HG02642 (cell line): ENCODE data around the gene BTRC.
"Not testable (repeated sequence)": the region's sequence is repeated elsewhere in the genome, so short reads cannot be mapped to it uniquely, and the experiment has no call there.

Source experiments
- ATAC-seq: cut with Tn5 transposase; IDR thresholded peaks from one replicate; pipeline ENCODE4 v1.9.1; 2021; ENCODE audit warnings: mild to moderate bottlenecking; ENCODE audit not compliant: unreplicated experiment, poor library complexity

Gene BTRC

DNA sequence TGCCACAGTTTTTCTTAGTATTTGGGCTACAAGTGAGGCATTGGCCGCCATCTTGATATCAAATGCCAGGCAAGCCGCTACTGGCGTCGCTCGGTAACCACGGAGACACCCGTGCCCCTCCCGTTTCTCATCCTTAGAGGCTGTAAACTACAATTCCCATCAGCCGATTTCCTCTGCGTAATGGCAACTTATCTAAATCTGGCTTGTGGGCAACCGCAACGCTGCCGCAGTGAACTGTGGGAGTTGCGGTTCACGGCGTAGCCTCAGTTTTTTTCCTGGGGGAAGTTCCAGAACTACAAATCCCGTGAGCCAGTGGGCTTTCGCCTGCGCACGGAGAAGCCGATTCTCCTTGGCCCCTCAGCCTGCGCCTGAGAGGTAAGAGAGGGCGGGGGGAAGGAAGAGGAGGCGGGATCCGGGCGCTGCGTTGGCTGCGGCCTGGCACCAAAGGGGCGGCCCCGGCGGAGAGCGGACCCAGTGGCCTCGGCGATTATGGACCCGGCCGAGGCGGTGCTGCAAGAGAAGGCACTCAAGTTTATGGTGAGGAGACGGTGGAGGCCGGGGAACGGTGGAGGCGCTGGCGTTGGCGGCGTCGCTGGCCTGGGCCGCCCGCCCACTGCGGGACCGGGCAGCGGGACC lies at the start of gene BTRC:
BTRC (plus strand) TSS at position 474 of the 636 bp plus-strand sequence; CDS start at position 490, 16 bp downstream.
- peak; percentile 94 for ATAC-seq

DNA sequence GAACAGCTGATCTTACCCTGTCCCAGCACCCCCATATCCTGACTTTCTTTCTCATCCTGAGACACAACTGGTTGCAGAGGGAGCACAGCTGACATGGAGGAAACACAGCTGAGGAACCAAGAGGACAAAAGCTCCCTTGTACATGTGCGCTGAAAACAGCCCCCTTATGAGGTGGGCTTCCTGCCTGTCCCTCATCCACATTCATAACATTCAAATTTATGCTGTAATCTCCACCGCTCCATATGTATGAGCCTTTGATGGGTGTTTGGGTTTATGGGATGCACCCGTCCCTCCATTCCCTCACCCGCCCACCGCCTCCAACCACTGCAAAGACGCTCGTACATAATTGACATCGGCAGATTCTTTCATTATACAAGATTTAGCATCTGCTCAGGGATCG lies 49.6 kb upstream of the BTRC start:
- no peak for ATAC-seq

DNA sequence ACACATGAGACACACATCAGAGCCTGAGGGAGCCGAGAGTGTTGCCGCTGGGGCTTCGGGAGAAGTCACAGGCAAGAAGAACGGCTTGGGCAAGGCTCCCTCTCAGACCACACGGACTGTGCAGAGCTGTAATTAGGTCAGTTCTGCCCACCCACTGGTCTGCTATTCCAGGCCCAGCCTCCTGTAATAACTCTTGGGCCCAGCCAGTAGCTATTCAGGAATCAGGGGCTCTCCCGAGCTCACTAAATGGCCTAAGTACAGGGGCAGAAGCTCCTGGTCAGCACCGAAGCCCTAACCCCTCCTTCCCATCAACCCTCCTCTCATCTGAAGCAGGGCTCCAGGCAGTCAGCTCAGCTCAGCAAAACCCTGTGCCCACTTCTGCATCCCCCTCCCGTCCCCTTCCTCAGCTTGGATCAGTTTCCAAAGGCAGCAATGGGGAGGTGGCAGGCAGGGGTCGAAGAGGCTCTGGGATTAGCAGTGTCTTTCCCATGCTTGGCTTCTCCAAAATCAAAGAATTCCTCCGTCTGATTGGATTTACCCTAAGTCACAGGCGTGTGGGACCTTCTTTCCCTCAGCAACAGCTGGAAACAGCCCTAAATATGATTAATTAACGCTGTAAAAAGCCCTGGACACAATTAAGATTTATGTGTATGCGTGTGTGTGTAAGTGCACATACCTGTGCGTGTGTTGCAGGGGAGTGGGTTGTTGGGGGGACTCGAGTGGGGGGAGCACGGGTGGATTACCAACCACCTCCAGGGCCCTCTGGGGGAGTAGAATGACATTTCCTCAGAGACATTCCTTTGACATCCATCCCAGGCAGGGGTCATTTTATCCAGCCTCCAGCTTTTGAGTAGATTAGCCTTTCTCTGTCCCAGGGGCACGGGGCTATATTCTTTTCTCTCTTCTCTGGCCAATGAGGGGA lies 48.4 kb upstream of the BTRC start:
- ATAC-seq: no peak

DNA sequence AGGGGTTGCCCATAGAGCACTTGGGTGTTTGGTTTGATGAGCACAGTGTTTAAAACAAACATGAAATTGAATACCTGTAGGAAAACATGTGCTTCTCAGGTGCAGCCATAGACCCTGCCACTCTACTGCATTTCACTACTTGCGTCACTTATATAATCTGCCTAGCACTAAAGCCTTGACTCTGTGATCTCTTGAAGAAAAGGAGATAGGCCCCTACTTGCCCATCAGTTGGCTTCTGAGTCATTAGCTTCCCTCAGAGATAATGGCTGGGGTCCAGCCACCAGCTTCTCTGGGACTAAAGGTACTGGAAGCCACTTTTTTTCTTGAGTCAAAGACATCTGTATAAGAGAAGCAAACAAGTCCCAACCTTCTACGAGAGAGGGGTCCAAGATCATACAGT lies 45.9 kb upstream of the BTRC start:
- no peak for ATAC-seq

DNA sequence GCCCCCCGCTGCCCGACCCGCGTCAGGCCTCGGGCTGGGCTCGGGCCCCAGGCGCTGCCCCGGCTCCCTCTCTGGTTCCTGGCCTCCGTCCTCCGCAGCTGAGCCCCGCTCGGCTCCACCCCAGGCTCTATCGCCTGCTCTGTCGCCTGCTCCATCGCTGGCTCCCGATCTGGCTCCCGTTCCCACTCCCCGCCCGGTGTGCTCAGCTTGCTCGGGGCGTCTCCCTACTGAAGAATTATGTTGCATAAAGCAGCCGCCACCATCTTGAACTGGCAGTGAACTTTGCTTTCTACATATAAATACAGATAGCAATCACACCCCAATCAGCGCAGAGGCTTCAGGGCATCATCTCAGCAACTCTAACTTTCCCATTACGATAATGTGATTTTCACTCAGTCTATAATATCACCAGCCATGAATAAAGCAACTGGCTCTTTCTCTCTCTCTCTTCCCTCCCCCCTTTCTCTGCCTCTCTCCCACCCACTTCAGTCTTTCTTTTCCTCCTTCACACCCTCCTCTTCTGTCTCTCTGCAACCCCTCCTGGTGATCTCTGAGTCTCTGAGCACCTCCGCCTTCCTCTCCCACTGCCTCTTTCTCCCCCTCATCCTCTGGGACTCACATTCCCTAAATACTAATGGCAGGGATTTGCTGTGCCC lies 43.3 kb upstream of the BTRC start:
- no peak for ATAC-seq

DNA sequence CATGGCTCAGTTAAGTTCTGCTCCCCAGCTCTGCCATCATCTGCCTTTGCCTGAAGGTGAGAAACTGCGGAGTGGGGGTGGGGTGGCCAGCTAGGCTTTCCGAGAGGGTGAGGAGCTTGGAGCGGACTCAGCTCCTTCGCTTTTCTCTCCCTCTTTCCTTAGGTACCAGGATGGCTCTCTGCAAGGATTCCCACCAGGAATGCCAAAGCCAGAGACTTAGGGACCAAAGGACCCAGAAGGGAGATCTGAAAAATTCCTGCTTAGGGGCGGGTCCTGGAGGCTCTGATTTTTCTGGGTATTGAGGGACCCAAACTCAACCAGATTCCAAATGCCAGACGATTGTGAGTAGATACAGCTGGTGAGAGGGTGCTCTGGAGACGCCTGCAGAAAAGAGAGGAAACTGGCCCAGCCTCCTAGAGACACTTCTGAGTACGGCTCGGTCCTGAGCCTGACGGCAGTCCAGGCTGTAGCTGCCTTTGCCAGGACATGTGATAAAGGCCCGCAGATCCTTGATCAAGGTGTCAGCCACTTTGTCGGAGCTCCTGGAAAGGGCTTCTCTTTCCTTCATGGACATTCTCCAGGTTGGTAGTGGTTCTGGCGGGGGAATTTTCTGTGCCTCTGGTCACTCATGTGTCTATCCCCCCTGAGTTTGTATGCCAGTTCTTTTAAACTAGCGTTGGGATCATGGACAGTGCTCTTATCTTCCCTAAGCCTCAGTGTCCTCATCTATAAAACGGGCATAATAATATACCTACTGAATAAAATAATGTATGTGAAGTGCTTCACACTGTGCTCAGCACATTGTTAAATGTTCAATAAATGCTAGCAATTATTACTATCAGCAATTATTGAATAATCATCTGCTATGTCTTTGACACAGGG lies 42.5 kb upstream of the BTRC start:
- no peak for ATAC-seq

DNA sequence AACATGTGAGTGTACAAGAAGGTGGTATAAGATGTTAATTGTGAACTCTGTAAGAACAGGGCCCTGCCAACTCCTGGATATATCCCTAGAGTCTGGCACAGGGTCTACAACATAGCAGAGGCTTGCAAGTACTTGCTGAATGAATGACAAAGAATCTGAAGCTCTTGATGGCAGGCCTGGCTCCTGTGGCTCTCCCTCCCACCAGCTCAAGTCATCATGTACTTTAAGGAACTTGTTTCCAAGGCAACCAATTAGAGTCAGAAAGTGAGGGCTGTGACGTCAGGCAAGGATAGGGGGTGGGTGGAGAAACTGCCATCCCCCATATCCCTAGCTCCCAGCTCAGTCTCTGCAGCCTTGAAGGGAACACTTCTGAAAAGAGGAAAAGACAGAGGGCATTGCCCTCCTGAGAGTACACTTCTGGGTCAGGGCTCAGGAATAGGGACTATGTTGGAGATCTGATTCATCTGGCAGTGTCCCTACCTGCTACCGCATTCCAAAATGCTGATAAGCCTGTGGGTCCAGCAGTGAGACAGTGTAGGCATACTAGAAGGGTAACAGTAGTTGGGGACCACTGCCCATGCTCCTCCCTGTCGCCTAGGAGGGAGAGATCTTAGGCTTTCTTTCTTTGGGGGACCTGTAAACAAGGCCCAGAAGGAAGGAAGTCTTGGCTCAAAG lies 34.6 kb upstream of the BTRC start:
- ATAC-seq: no peak

DNA sequence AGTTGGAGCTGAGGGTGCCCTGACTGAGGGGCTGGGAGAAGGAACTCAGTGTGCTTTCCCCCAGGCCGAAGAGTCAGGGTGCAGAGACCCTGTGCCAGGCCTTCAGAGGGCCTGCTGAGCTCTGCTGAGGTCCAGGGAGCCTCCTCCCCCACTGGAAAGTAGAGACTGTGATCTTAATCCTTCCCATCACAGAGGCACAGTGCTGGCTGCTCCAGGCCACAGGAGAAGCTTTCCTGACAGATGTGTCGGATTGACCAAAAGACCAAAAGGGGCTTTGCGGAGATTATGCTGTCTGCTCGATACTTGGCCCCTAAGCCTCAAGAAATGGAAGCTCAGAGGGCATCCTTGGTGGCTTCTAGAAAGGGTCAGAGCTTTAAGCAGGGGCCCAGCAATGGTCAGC lies 32.9 kb upstream of the BTRC start:
- ATAC-seq: no peak

DNA sequence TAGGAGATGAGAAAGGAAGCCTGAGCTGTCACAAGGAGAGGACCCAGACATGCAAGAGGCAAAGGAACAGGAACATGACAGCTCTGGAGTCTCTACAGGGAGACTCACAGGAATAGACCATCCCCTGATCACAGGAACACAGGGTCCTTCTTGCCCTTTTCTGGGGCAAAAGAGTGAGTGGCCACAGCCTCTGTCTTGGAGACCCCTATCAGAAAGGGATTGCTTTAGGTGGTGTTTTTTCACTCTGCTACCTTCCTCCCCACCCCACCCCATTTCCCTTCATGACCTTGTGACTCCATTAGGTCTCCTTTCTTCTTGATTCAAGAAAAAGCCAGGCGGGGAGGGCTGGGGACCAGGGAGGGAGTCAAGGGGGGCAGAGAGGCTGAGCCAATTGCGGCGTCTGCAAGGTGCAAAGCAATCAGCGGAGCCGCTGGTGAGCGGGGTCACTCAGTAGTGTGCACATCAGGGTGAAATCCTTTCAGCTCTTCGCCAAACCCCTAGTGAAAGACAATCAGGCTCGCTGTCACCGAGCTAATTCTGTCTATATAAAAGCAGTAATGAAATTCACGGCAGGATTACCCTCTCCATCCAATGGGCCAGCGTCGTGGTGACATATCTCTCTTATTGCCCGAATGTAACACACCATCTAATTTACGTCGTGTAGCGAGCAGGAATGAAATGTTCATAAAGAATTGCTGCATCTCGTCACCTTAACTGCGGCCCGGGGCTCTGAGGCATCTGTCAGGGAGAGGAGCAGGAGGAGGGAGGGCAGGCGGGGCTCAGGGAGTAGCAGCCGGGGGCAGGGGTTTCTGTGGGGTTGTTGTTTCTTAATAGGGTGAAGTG lies 31.5 kb upstream of the BTRC start:
- no peak for ATAC-seq

DNA sequence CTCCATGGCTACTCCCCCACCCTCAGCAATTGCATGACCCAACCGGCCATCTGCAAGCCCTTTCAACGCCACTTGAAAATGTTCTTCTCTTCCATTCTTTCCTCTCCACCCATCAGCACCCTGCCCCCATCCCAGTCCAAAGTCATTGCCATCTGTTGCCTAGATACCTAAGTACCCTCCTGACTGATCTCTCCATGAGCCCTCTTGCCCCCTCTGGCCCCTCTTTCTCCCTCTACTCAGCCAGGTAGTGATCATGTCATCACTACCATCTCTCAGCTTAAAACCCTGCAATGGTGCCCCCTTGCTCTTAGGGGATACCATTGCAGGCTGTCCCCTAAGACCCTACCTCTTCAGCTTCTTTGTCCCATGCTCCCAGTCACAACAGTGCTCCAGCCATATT lies 30.5 kb upstream of the BTRC start:
- no peak for ATAC-seq

DNA sequence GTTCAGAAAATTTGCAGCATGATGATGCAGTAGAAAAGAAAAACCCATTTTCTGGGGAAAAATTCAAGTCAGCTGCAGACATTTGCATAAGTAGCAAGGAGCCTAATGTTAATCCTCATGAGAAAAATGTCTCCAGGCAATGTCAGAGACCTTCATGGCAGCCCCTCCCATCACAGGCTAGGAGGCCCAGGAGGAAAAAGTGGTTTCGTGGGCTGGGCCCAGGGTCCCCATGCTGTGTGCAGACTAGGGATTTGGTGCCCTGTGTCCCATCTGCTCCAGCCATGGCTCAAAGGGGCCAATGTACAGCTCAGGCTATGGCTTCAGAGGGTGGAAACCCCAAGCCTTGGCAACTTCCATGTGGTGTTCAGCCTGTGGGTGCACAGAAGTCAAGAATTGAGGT lies 26.5 kb upstream of the BTRC start:
- ATAC-seq: not testable (repeated sequence)

DNA sequence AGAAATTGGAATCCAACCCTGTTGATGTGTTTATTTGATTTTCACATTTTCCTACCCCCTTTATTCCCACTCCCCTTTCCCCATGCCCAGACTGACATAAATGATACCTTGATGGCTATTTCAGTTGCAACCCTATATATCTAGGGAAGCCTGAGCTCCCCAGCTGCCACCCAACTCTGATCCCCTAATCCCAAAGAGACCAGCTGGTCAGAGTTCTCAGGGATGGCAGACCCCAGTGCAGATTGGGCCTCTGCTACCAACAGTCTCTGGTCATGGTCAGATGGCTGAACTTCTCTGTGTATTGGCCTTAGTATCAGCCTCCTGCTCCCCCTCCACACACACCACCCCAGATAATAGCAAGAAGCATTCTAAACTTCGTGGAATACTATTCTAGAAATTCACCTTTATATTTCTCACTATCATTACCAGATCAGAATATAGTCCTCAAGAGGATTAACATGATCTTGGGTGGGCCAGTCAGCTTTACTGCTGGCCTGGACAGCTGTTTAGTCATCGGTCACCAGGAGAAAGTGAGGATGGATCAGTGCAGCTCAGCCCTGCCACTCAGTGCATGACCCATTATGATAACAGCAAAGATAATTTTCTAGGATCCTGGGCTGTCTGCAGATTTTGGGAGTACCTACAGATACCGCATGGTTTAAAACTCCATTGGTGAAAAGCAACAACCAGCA lies 24.5 kb upstream of the BTRC start:
- ATAC-seq: no peak

DNA sequence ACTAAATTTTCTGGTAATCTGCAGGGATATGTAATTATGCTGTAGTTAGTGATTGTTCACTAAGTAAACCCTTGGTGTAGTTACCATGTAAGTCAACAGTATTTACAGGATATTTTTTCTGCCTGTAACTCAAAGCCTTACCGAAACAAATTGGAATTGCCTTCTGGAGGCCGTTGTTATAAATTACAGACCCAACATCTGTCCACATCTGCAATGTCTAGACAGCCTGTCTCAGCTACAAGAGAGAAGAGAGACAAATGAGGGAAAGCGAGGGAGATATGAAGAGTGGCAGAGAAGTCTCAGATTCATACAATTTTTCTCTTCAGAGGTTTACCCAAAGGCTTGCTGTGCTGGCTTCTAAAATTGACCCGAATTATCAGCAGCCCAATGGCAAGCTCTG lies 23.7 kb upstream of the BTRC start:
- ATAC-seq: no peak

DNA sequence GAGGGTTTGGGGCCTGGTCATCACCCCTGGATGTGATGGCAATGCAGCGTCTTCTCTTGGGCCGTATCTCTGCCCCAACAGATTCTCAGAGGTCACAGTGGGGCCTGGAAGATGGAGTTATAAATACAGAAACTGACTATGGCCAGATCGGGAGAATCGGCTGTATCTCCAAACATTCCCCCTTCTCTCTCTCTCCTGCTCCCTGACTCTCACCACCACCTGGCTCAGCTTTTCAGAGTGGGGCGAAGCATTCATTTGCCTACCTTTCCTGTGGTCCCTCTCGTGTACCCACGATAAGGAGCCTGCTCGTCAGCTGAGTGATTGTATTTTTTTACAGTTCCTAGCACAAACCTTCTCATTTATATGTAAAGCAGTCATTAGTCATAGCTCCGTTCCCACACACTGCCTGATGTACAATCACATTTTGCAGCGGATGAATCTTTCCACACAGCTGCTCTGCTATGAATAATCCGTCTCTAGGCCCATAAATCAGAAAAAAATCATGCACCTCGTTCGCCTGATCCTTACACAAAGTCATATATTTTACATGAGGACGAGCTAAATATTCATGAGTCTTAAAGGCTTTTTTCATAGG lies 23.2 kb upstream of the BTRC start:
- ATAC-seq: no peak

DNA sequence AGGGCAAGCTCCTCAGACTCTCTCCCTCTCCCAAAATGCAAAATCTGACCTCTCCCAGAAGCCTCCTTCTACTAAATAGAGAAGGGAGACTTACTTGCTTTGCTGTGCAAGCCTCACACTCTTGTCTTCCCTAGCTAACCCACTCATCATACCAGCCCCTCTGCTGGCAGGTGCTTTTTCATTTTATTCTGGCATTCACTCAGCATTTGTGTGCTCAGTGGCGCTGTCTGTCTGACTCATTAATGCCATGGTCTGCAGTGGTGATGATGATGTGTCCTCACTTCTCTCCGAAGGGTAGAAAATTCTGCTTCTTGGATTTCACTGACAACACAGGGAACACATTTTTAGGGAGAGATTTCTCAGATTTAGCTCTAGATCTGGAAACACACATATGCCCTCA lies 22.0 kb upstream of the BTRC start:
- no peak for ATAC-seq

DNA sequence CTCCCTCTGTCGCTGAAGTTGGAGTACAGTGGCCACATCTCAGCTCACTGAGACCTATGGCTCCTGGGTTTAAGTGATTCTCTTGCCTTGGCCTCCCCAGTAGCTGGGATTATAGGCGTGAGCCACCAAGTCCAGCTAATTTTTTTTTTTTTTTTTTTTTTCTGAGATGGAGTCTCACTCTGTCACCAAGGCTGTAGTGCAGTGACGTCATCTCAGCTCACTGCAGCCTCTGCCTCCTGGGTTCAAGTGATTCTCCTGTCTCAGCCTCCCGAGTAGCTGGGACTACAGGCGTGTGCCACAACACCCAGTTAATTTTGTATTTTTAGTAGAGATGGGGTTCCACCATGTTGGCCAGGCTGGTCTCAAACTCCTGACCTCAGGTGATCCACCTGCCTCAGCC lies 19.7 kb upstream of the BTRC start:
- not testable (repeated sequence) for ATAC-seq

DNA sequence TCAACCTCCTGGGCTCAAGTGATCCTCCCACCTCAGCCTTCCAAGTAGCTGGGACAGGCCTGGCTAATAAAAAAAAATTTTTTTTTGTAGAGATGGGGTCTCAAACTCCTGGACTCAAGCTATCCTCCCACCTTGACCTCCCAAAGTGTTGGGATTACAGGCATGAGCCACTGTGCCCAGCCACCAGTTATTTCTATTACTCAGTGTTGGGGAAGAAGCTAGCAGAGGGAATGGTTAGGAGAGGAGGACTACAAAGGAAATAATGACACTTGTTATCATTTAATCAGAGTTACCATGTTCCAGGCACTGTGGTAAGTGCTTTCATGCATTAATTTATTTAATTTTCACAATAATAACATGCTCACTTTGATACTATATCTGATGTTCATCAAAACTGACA lies 17.6 kb upstream of the BTRC start:
- ATAC-seq: no peak

DNA sequence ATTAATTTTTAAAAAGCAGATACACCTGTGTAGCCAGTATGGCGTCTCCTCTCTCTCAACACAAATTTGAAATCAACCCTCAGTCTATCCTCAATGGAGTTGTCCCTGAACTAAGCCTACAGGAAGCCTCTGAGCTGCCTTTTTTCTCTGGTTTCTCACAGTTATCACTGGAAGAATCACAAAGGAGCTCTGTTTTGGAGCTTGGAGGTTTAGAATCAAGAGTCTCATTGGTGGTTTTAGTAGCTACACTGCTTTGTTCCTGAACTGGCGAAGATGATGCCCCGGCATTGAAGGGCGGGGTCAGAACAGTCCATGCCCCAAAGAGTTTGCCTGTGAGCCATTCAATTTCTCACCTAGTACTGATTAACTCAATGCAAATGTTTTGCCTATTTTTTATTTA lies 16.1 kb upstream of the BTRC start:
- no peak for ATAC-seq
